Esophagus (tissue), 2 donors: ENCODE data around the gene CRYGA. TPM values are rescaled to one million over a fixed set of nuclear protein-coding genes. Genes with fewer than 3 reads are reported as not detected.
"Not testable (repeated sequence)": the region's sequence is repeated elsewhere in the genome, so short reads cannot be mapped to it uniquely, and the experiment has no call there.

Source experiments
- H3K27ac ChIP-seq, 2 donors: one replicate each; pipeline ENCODE4 v1.5.1; 2013; ENCODE audit warnings: low read depth in 2 of 2, mild to moderate bottlenecking in 2 of 2, inconsistent platforms in 1 of 2, low read length in 1 of 2, moderate library complexity in 1 of 2
- H3K27me3 ChIP-seq, 2 donors: one replicate each; pipeline ENCODE4 v1.6.1; 2013; ENCODE audit warnings: low read length in 2 of 2, control low read depth in 1 of 2, mild to moderate bottlenecking in 1 of 2; ENCODE audit not compliant: insufficient read depth in 2 of 2, control insufficient read depth in 1 of 2
- H3K36me3 ChIP-seq, 2 donors: one replicate each; pipeline ENCODE4 v1.6.1; 2013; ENCODE audit warnings: low read length in 1 of 2; ENCODE audit not compliant: control insufficient read depth in 2 of 2, insufficient read depth in 2 of 2
- H3K4me1 ChIP-seq, 2 donors: one replicate each; pipeline ENCODE4 v1.6.1; 2013; ENCODE audit warnings: low read length in 1 of 2; ENCODE audit not compliant: control insufficient read depth in 2 of 2, insufficient read depth in 2 of 2
- H3K4me3 ChIP-seq, 2 donors: one replicate each; pipeline ENCODE4 v1.5.1; 2013; ENCODE audit warnings: low read length in 2 of 2, mild to moderate bottlenecking in 2 of 2, low read depth in 1 of 2, moderate library complexity in 1 of 2
- H3K9me3 ChIP-seq, 2 donors: one replicate each; pipeline ENCODE4 v1.6.1; 2013; ENCODE audit warnings: mild to moderate bottlenecking in 2 of 2, low read depth in 1 of 2, low read length in 1 of 2, moderate library complexity in 1 of 2; ENCODE audit not compliant: control insufficient read depth in 2 of 2, insufficient read depth in 1 of 2
- WGBS, 2 donors: extraction: QIAGEN DNeasy Blood & Tissue Kit; methylation state at CpG; one replicate each; pipeline ENCODE4 v1.1.7; 2013; 5-methylcytosine and 5-hydroxymethylcytosine counted together
- polyA plus RNA-seq, 2 donors: library from polyadenylated mRNA; stranded (reverse); fragments of 200-250 nt; gene quantifications; one replicate each; pipeline ENCODE4 v1.2.3, GENCODE V29; 2013
- donor health status: healthy with polysubstance abuse.
- donor health status: Bipolar disorder and iron deficiency.

The CRYGA gene
- polyA plus RNA-seq, 2 donors, result not detected

GRCh38 chr2:208129744-208130711 lies 33.4 kb downstream of the CRYGA start, which contains the start of gene CRYGC:
Gene CRYGC (minus strand): TSS chr2:208129828. CDS start chr2:208129792, 36 bp downstream.
- WGBS, 2 donors, result 68 to 76% methylated on average over 19 of the region's 19 CpGs
- Histone ChIP-seq H3K4me3 (no peak within 1 kb of the TSS), H3K36me3 (no peaks in the 10 kb centered on the region), H3K27ac (no peak within 1 kb of the TSS), H3K4me1 (no peaks in the 10 kb centered on the region), H3K9me3 (no peaks in the 10 kb centered on the region), H3K27me3 (peaks cover 0 to 2% of the 10 kb centered on the region in 2 donors)

GRCh38 chr2:208128136-208128535 lies 35.3 kb downstream of the CRYGA start:
- Histone ChIP-seq H3K36me3 (no peaks in the 10 kb centered on the region), H3K27me3 (peaks cover 2% of the 10 kb centered on the region in 2 donors), H3K9me3 (no peaks in the 10 kb centered on the region), H3K4me3 (no peak overlapping the region), H3K27ac (no peak overlapping the region), H3K4me1 (no peaks in the 10 kb centered on the region)
- 93 to 94% methylated on average over 12 of the region's 12 CpGs for WGBS, 2 donors

GRCh38 chr2:208127090-208127489 lies 36.3 kb downstream of the CRYGA start:
- Histone ChIP-seq H3K27me3 (peaks cover 2% of the 10 kb centered on the region in 2 donors), H3K36me3 (no peaks in the 10 kb centered on the region), H3K4me1 (no peaks in the 10 kb centered on the region), H3K9me3 (no peaks in the 10 kb centered on the region), H3K27ac (no peak overlapping the region), H3K4me3 (no peak overlapping the region)
- 91 to 93% methylated on average over 4 of the region's 4 CpGs for WGBS, 2 donors

- H3K36me3 ChIP-seq, result no peaks in the 10 kb centered on the region
- no peak overlapping the region for H3K27ac ChIP-seq
- 81 to 84% methylated on average over 4 of the region's 4 CpGs for WGBS, 2 donors
- no peak overlapping the region for H3K4me3 ChIP-seq
- no peaks in the 10 kb centered on the region for H3K9me3 ChIP-seq
- no peaks in the 10 kb centered on the region for H3K4me1 ChIP-seq
- H3K27me3 ChIP-seq, result peaks cover 2% of the 10 kb centered on the region in 2 donors
Measured at GRCh38 chr2:208125251-208125650, 38.1 kb downstream of the CRYGA start.

GRCh38 chr2:208124013-208124715 lies 39.2 kb downstream of the CRYGA start, which contains the start of gene CRYGD:
Gene CRYGD (minus strand): TSS chr2:208124524. CDS start chr2:208124473, 51 bp downstream.
- not testable (repeated sequence) for H3K4me3 ChIP-seq, H3K36me3 ChIP-seq, H3K9me3 ChIP-seq, H3K27ac ChIP-seq, H3K27me3 ChIP-seq, H3K4me1 ChIP-seq
- 18 to 29% methylated on average over 43 to 46 of the region's 46 CpGs for WGBS, 2 donors

- Histone ChIP-seq H3K27me3 (peaks cover 2% of the 10 kb centered on the region in 2 donors), H3K9me3 (no peaks in the 10 kb centered on the region), H3K27ac (no peak overlapping the region), H3K4me1 (no peaks in the 10 kb centered on the region), H3K4me3 (no peak overlapping the region), H3K36me3 (no peaks in the 10 kb centered on the region)
- WGBS, 2 donors, result 88 to 96% methylated on average over 1 of the region's 1 CpG
Measured at GRCh38 chr2:208122248-208122647, 41.1 kb downstream of the CRYGA start.

- H3K27me3 ChIP-seq, result no peaks in the 10 kb centered on the region
- H3K36me3 ChIP-seq, result no peaks in the 10 kb centered on the region
- no peak overlapping the region for H3K27ac ChIP-seq
- 94 to 97% methylated on average over 3 of the region's 3 CpGs for WGBS, 2 donors
- no peaks in the 10 kb centered on the region for H3K4me1 ChIP-seq
- no peak overlapping the region for H3K4me3 ChIP-seq
- H3K9me3 ChIP-seq, result no peaks in the 10 kb centered on the region
Measured at GRCh38 chr2:208118918-208119317, 44.5 kb downstream of the CRYGA start.

GRCh38 chr2:208117390-208117789 lies 46.0 kb downstream of the CRYGA start:
- 80 to 93% methylated on average over 11 of the region's 11 CpGs for WGBS, 2 donors
- H3K4me3 ChIP-seq, H3K27ac ChIP-seq, H3K9me3 ChIP-seq, H3K36me3 ChIP-seq, H3K4me1 ChIP-seq, H3K27me3 ChIP-seq: not testable (repeated sequence)

GRCh38 chr2:208112969-208113368 lies 50.4 kb downstream of the CRYGA start:
- H3K9me3 ChIP-seq, result no peaks in the 10 kb centered on the region
- H3K27ac ChIP-seq, result no peak overlapping the region
- no peaks in the 10 kb centered on the region for H3K36me3 ChIP-seq
- no peak overlapping the region for H3K4me3 ChIP-seq
- no peaks in the 10 kb centered on the region for H3K4me1 ChIP-seq
- WGBS, 2 donors, result 52 to 61% methylated on average over 7 of the region's 7 CpGs
- no peaks in the 10 kb centered on the region for H3K27me3 ChIP-seq
